ENCODE data around the gene E2F3. TPM values are rescaled to one million over a fixed set of nuclear protein-coding genes. Genes with fewer than 3 reads are reported as not detected.

The E2F3 gene
- total RNA-seq, 1 donor from 2014 or later: 27.4 TPM

GRCh38 chr6:20412682-20413073 is 11.0 kb downstream of the E2F3 start:
- H3K79me2 ChIP-seq (ENCODE audit: insufficient read depth, low read length): peaks cover 100% of the 10 kb centered on the region
- H3K4me1 Mint-ChIP-seq (ENCODE audit: low read depth, unreplicated experiment): peaks cover 34% of the 10 kb centered on the region
- DNase-seq (ENCODE audit: low read depth) (no peak), FAIRE-seq (no peak)
- no peaks in the 10 kb centered on the region for H3K36me3 ChIP-seq (ENCODE audit: insufficient read depth, low read length)
- H3K27ac Mint-ChIP-seq (ENCODE audit: unreplicated experiment): no peak overlapping the region
- H3K4me2 ChIP-seq (ENCODE audit: low read length): no peak overlapping the region
- TF ChIP-seq EZH2 (IDR thresholded peaks at IDR 0.05; ENCODE audit: insufficient read depth, low read length) (no peak), CTCF (IDR thresholded peaks at IDR 0.05; ENCODE audit: insufficient read depth, low read depth, low read length) (no peak)
- no peak overlapping the region for H2AFZ ChIP-seq (ENCODE audit: low read depth, low read length)
- no peak overlapping the region for H3K4me3 Mint-ChIP-seq (ENCODE audit: unreplicated experiment)
- H3K27ac ChIP-seq (ENCODE audit: low read depth, low read length): no peak overlapping the region
- no peaks in the 10 kb centered on the region for H3K9me3 Mint-ChIP-seq (ENCODE audit: unreplicated experiment)
- H3K4me3 ChIP-seq (ENCODE audit: insufficient read depth, low read depth, low read length): no peak overlapping the region
- H3K9ac ChIP-seq (ENCODE audit: low read length): no peak overlapping the region
- H4K20me1 ChIP-seq (ENCODE audit: insufficient read depth, low read length): peaks cover 96% of the 10 kb centered on the region
- H3K27me3 ChIP-seq (ENCODE audit: insufficient read depth, low read length): no peaks in the 10 kb centered on the region
- no peaks in the 10 kb centered on the region for H3K9me3 ChIP-seq (ENCODE audit: insufficient read depth, low read depth, low read length)
- H3K4me1 ChIP-seq (ENCODE audit: insufficient read depth, low read length): peaks cover 5% of the 10 kb centered on the region
- H3K27me3 Mint-ChIP-seq (ENCODE audit: low read depth, unreplicated experiment): no peaks in the 10 kb centered on the region
- H3K36me3 Mint-ChIP-seq (ENCODE audit: low read depth, unreplicated experiment): peaks cover 11% of the 10 kb centered on the region

- H3K9me3 Mint-ChIP-seq (ENCODE audit: unreplicated experiment): no peaks in the 10 kb centered on the region
Observed at GRCh38 chr6:20413826-20414225, 12.1 kb downstream of the E2F3 start.

GRCh38 chr6:20414711-20415110 is 13.0 kb downstream of the E2F3 start:
- H3K9me3 Mint-ChIP-seq (ENCODE audit: unreplicated experiment): no peaks in the 10 kb centered on the region
- Histone ChIP-seq H3K27me3 (ENCODE audit: insufficient read depth, low read length) (no peaks in the 10 kb centered on the region), H3K79me2 (ENCODE audit: insufficient read depth, low read length) (peaks cover 100% of the 10 kb centered on the region), H3K9me3 (ENCODE audit: insufficient read depth, low read depth, low read length) (no peaks in the 10 kb centered on the region), H3K4me3 (ENCODE audit: insufficient read depth, low read depth, low read length) (no peak overlapping the region), H3K27ac (ENCODE audit: low read depth, low read length) (no peak overlapping the region), H3K4me1 (ENCODE audit: insufficient read depth, low read length) (peaks cover 5% of the 10 kb centered on the region), H2AFZ (ENCODE audit: low read depth, low read length) (no peak overlapping the region), H4K20me1 (ENCODE audit: insufficient read depth, low read length) (peaks cover 94% of the 10 kb centered on the region), H3K36me3 (ENCODE audit: insufficient read depth, low read length) (no peaks in the 10 kb centered on the region), H3K4me2 (ENCODE audit: low read length) (no peak overlapping the region), H3K9ac (ENCODE audit: low read length) (no peak overlapping the region)
- peaks cover 9% of the 10 kb centered on the region for H3K36me3 Mint-ChIP-seq (ENCODE audit: low read depth, unreplicated experiment)
- no peak for FAIRE-seq
- DNase-seq (ENCODE audit: low read depth): no peak
- H3K27me3 Mint-ChIP-seq (ENCODE audit: low read depth, unreplicated experiment): no peaks in the 10 kb centered on the region
- TF ChIP-seq EZH2 (IDR thresholded peaks at IDR 0.05; ENCODE audit: insufficient read depth, low read length): no peak
- TF ChIP-seq CTCF (IDR thresholded peaks at IDR 0.05; ENCODE audit: insufficient read depth, low read depth, low read length): no peak
- H3K4me1 Mint-ChIP-seq (ENCODE audit: low read depth, unreplicated experiment): peaks cover 35% of the 10 kb centered on the region
- no peak overlapping the region for H3K4me3 Mint-ChIP-seq (ENCODE audit: unreplicated experiment)
- H3K27ac Mint-ChIP-seq (ENCODE audit: unreplicated experiment): no peak overlapping the region

More at GRCh38 chr6:20413826-20414225, 12.1 kb downstream of the E2F3 start:
- Mint-ChIP-seq H3K36me3 (ENCODE audit: low read depth, unreplicated experiment) (peaks cover 9% of the 10 kb centered on the region), H3K4me3 (ENCODE audit: unreplicated experiment) (no peak overlapping the region), H3K4me1 (ENCODE audit: low read depth, unreplicated experiment) (peaks cover 38% of the 10 kb centered on the region), H3K27me3 (ENCODE audit: low read depth, unreplicated experiment) (no peaks in the 10 kb centered on the region), H3K27ac (ENCODE audit: unreplicated experiment) (no peak overlapping the region)
- TF ChIP-seq EZH2 (IDR thresholded peaks at IDR 0.05; ENCODE audit: insufficient read depth, low read length): no peak
- H3K79me2 ChIP-seq (ENCODE audit: insufficient read depth, low read length): peaks cover 100% of the 10 kb centered on the region
- no peak overlapping the region for H3K9ac ChIP-seq (ENCODE audit: low read length)
- H3K9me3 ChIP-seq (ENCODE audit: insufficient read depth, low read depth, low read length): no peaks in the 10 kb centered on the region
- no peak overlapping the region for H2AFZ ChIP-seq (ENCODE audit: low read depth, low read length)
- H3K4me1 ChIP-seq (ENCODE audit: insufficient read depth, low read length): peaks cover 5% of the 10 kb centered on the region
- no peak overlapping the region for H3K27ac ChIP-seq (ENCODE audit: low read depth, low read length)
- no peak overlapping the region for H3K4me2 ChIP-seq (ENCODE audit: low read length)
- FAIRE-seq (no peak), DNase-seq (ENCODE audit: low read depth) (no peak)
- no peaks in the 10 kb centered on the region for H3K36me3 ChIP-seq (ENCODE audit: insufficient read depth, low read length)
- H4K20me1 ChIP-seq (ENCODE audit: insufficient read depth, low read length): peaks cover 95% of the 10 kb centered on the region
- H3K27me3 ChIP-seq (ENCODE audit: insufficient read depth, low read length): no peaks in the 10 kb centered on the region
- no peak overlapping the region for H3K4me3 ChIP-seq (ENCODE audit: insufficient read depth, low read depth, low read length)

Measured in astrocyte (in vitro differentiated cells and primary cell).